WTC11 (cell line): ENCODE measurements around the gene NUAK2. TPM values are rescaled to one million over a fixed set of nuclear protein-coding genes. Genes with fewer than 3 reads are reported as not detected.

Experiments
- ATAC-seq: fragments of 200-7000 bp; cut with Tn5 transposase; 2 replicates; pipeline ENCODE4 v1.10.0; 2021; ENCODE audit warnings: mild to moderate bottlenecking, moderate library complexity
- CTCF ChIA-PET: fragments of 300-600 bp; sonication (Branson Sonifier 250); formaldehyde crosslinking; loops from one replicate; lab custom pipeline; 2021; ENCODE audit warnings: antibody characterized with exemption; lab: Charles Lee
- POLR2A ChIA-PET: fragments of 350-600 bp; sonication (Branson Sonifier 250); formaldehyde crosslinking; loops from one replicate; lab custom pipeline; 2021; ENCODE audit warnings: antibody characterized with exemption; lab: Charles Lee
- DNase-seq: peaks from one replicate; pipeline ENCODE4 v3.0.0; 2021; ENCODE audit warnings: low spot score
- H3K27ac Mint-ChIP-seq: 2 replicates; pipeline ENCODE4 v1.8.0; 2021; ENCODE audit warnings: mixed read lengths
- H3K27me3 Mint-ChIP-seq: 2 replicates; pipeline ENCODE4 v1.8.0; 2021; ENCODE audit warnings: low read depth, mild to moderate bottlenecking, moderate library complexity, mixed read lengths
- H3K36me3 Mint-ChIP-seq: 2 replicates; pipeline ENCODE4 v1.8.0; 2021; ENCODE audit warnings: mixed read lengths
- H3K4me1 Mint-ChIP-seq: 2 replicates; pipeline ENCODE4 v1.8.0; 2022; ENCODE audit warnings: mixed read lengths
- H3K4me3 Mint-ChIP-seq: 2 replicates; pipeline ENCODE4 v1.8.0; 2021; ENCODE audit warnings: mild to moderate bottlenecking, moderate library complexity, mixed read lengths
- H3K9me3 Mint-ChIP-seq: 2 replicates; pipeline ENCODE4 v1.8.0; 2021; ENCODE audit warnings: mixed read lengths
- MYBL2 ChIP-seq: sonication (generic); formaldehyde crosslinking; IDR thresholded peaks from 2 replicates; pipeline ENCODE4 v1.8.1; 2023; ENCODE audit warnings: mild to moderate bottlenecking, moderate library complexity, missing genetic modification reagents
- RORB ChIP-seq: fragments of 250-450 bp; sonication (Bioruptor Pico); IDR thresholded peaks from 2 replicates; pipeline ENCODE4 v1.9.0; 2021; ENCODE audit warnings: mild to moderate bottlenecking
- ZNF121 ChIP-seq: sonication (generic); formaldehyde crosslinking; IDR thresholded peaks from 2 replicates; pipeline ENCODE4 v1.8.0; 2023; ENCODE audit warnings: missing genetic modification reagents
- ZNF263 ChIP-seq: sonication (generic); formaldehyde crosslinking; IDR thresholded peaks from 2 replicates; pipeline ENCODE4 v1.8.1; 2022; ENCODE audit warnings: low read depth, mild to moderate bottlenecking, moderate library complexity, missing genetic modification reagents
- total RNA-seq: library from RNA; stranded (reverse); gene quantifications from 3 replicates; pipeline ENCODE4 v1.2.3, GENCODE V29; 2021
- TF ChIP-seq, protein P1 (sequence below): sonication (generic); formaldehyde crosslinking; IDR thresholded peaks from 2 replicates; pipeline ENCODE4 v1.8.1; 2022; ENCODE audit warnings: low read depth, mild to moderate bottlenecking, moderate library complexity, missing genetic modification reagents, borderline replicate concordance
- TF ChIP-seq, protein P2 (sequence below): fragments of 250-450 bp; sonication (Bioruptor Pico); IDR thresholded peaks from 2 replicates; pipeline ENCODE4 v1.9.0; 2021; ENCODE audit warnings: mild to moderate bottlenecking, borderline replicate concordance
- TF ChIP-seq, protein P3 (sequence below): sonication (generic); formaldehyde crosslinking; conservative IDR thresholded peaks from 2 replicates; pipeline ENCODE4 v1.8.1; 2023; ENCODE audit warnings: mild to moderate bottlenecking, low read depth, missing genetic modification reagents, moderate library complexity
- TF ChIP-seq, protein P4 (sequence below): sonication (generic); formaldehyde crosslinking; IDR thresholded peaks from 2 replicates; pipeline ENCODE4 v1.8.1; 2023; ENCODE audit warnings: mild to moderate bottlenecking, moderate library complexity, missing genetic modification reagents

NUAK2 gene
- total RNA-seq, 1 experiment from 2014 or later, result 8.7 TPM

DNA sequence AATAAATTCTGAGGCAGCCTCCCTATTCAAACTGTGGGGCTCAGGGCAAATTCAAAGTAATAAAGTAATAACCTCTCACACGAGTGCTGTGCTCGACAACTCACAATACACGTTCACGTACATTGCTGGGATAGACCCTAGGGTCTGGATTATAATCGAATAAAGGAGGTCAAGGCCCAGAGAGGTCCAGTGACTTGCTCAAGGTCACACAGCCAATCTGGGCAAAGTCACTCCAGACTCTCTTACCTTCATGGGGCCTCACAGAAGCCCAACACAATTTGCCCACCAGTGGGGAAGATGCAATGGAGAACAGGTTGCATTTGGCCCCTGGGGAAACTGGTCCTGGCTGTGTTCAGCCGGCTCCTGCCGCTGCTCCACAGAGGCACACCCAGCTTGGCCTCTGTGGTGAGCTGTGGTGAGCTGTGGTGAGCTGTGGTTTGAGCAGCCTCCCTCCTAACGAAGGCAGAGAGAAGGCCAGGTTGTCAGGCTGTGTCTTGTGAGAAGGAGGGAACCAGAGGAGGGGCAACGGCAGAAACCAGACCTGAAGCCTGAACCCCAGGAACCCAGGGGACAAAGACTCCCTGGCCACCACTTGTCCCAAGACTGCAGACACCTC, 35.1 kb downstream of the NUAK2 start:
- no peaks in the 10 kb centered on the region for H3K36me3 Mint-ChIP-seq
- DNase-seq (no peak), ATAC-seq (no peak)
- ChIA-PET POLR2A (interaction anchor here (2.9 to 3.3 kb wide), 2 partner anchors 8 to 13 kb away, joined by 33 to 54 read pairs; no protein-coding TSS in a partner anchor), CTCF (interaction anchor here (1.0 to 2.7 kb wide), 3 partner anchors 12 to 15 kb away, joined by 3 to 45 read pairs (median 5); no protein-coding TSS in a partner anchor)
- H3K4me3 Mint-ChIP-seq, result no peak overlapping the region
- H3K27me3 Mint-ChIP-seq, result no peaks in the 10 kb centered on the region
- H3K4me1 Mint-ChIP-seq, result peaks cover 49% of the 10 kb centered on the region
- H3K27ac Mint-ChIP-seq, result no peak overlapping the region; the same call in 1 of the 2 replicates
- H3K9me3 Mint-ChIP-seq, result no peaks in the 10 kb centered on the region
- TF ChIP-seq ZNF263 (CRISPR knock-in tag) (no peak), RORB (no peak)
- TF ChIP-seq, protein P1, sequence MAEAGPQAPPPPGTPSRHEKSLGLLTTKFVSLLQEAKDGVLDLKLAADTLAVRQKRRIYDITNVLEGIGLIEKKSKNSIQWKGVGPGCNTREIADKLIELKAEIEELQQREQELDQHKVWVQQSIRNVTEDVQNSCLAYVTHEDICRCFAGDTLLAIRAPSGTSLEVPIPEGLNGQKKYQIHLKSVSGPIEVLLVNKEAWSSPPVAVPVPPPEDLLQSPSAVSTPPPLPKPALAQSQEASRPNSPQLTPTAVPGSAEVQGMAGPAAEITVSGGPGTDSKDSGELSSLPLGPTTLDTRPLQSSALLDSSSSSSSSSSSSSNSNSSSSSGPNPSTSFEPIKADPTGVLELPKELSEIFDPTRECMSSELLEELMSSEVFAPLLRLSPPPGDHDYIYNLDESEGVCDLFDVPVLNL (CRISPR knock-in tag), result no peak
- TF ChIP-seq, protein P2, sequence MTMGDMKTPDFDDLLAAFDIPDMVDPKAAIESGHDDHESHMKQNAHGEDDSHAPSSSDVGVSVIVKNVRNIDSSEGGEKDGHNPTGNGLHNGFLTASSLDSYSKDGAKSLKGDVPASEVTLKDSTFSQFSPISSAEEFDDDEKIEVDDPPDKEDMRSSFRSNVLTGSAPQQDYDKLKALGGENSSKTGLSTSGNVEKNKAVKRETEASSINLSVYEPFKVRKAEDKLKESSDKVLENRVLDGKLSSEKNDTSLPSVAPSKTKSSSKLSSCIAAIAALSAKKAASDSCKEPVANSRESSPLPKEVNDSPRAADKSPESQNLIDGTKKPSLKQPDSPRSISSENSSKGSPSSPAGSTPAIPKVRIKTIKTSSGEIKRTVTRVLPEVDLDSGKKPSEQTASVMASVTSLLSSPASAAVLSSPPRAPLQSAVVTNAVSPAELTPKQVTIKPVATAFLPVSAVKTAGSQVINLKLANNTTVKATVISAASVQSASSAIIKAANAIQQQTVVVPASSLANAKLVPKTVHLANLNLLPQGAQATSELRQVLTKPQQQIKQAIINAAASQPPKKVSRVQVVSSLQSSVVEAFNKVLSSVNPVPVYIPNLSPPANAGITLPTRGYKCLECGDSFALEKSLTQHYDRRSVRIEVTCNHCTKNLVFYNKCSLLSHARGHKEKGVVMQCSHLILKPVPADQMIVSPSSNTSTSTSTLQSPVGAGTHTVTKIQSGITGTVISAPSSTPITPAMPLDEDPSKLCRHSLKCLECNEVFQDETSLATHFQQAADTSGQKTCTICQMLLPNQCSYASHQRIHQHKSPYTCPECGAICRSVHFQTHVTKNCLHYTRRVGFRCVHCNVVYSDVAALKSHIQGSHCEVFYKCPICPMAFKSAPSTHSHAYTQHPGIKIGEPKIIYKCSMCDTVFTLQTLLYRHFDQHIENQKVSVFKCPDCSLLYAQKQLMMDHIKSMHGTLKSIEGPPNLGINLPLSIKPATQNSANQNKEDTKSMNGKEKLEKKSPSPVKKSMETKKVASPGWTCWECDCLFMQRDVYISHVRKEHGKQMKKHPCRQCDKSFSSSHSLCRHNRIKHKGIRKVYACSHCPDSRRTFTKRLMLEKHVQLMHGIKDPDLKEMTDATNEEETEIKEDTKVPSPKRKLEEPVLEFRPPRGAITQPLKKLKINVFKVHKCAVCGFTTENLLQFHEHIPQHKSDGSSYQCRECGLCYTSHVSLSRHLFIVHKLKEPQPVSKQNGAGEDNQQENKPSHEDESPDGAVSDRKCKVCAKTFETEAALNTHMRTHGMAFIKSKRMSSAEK (CRISPR knock-in tag), result no peak
- TF ChIP-seq, protein P3, sequence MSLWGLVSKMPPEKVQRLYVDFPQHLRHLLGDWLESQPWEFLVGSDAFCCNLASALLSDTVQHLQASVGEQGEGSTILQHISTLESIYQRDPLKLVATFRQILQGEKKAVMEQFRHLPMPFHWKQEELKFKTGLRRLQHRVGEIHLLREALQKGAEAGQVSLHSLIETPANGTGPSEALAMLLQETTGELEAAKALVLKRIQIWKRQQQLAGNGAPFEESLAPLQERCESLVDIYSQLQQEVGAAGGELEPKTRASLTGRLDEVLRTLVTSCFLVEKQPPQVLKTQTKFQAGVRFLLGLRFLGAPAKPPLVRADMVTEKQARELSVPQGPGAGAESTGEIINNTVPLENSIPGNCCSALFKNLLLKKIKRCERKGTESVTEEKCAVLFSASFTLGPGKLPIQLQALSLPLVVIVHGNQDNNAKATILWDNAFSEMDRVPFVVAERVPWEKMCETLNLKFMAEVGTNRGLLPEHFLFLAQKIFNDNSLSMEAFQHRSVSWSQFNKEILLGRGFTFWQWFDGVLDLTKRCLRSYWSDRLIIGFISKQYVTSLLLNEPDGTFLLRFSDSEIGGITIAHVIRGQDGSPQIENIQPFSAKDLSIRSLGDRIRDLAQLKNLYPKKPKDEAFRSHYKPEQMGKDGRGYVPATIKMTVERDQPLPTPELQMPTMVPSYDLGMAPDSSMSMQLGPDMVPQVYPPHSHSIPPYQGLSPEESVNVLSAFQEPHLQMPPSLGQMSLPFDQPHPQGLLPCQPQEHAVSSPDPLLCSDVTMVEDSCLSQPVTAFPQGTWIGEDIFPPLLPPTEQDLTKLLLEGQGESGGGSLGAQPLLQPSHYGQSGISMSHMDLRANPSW (CRISPR knock-in tag), result no peak
- TF ChIP-seq, protein P4, sequence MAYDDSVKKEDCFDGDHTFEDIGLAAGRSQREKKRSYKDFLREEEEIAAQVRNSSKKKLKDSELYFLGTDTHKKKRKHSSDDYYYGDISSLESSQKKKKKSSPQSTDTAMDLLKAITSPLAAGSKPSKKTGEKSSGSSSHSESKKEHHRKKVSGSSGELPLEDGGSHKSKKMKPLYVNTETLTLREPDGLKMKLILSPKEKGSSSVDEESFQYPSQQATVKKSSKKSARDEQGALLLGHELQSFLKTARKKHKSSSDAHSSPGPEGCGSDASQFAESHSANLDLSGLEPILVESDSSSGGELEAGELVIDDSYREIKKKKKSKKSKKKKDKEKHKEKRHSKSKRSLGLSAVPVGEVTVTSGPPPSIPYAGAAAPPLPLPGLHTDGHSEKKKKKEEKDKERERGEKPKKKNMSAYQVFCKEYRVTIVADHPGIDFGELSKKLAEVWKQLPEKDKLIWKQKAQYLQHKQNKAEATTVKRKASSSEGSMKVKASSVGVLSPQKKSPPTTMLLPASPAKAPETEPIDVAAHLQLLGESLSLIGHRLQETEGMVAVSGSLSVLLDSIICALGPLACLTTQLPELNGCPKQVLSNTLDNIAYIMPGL, result no peak

DNA sequence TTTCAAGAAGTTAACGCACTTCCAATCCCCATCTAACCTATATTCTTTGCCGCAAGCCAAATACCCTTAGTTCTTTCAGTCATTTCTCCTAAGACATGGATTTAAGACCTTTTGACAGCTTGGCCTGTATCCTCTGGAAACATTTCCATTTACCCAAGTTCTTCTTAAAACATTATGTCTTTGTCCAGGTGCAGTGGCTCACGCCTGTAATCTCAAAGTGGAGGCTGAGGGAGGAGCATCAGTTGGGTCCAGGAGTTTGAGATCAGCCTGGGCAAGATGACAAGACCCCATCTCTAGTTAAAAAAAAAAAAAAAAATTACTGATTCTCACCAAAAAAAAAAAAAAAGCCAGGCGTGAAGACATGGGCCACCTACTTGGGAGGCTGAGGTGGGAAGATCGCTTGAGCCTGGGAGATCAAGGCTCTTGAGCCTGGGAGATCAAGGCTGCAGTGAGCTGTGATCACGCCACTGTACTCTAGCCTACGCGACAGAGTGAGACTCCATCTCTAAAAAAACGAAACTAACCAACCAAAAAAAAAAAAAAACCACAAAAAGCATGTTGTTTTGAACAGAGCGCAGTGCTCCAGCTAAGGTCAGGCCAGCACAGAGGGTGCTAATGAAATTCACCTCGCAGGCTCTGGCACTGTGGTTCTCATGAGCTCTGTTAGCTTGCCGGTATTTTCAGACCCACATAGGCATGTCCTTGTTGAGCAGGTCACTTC, 36.0 kb downstream of the NUAK2 start:
- peak overlapping the region; percentile 90 for H3K27ac Mint-ChIP-seq
- no peaks in the 10 kb centered on the region for H3K36me3 Mint-ChIP-seq
- no peak for ATAC-seq
- ChIA-PET CTCF (interaction anchor here (0.7 to 4.0 kb wide), 16 partner anchors 9 to 145 kb away, joined by 3 to 45 read pairs (median 5); partner anchors contain the start of gene NUAK2), POLR2A (interaction anchor here (1.0 to 3.3 kb wide), 6 partner anchors 9 to 36 kb away, joined by 3 to 54 read pairs (median 10); partner anchors contain the start of gene NUAK2)
- no peak overlapping the region for H3K4me3 Mint-ChIP-seq
- no peaks in the 10 kb centered on the region for H3K9me3 Mint-ChIP-seq
- H3K27me3 Mint-ChIP-seq, result no peaks in the 10 kb centered on the region
- DNase-seq, result no peak
- H3K4me1 Mint-ChIP-seq, result peaks cover 49% of the 10 kb centered on the region
- 0 out of 2 replicates have a peak, but pooled peaks have one; percentile 12 for TF ChIP-seq ZNF121 (CRISPR knock-in tag)
- TF ChIP-seq MYBL2 (CRISPR knock-in tag), result no peak
